Measurements from ENCODE around the gene C6orf89.
"Not testable (repeated sequence)": the region's sequence is repeated elsewhere in the genome, so short reads cannot be mapped to it uniquely, and the experiment has no call there.

C6orf89 gene

GRCh38 chr6:36928547-36928918 lies 42.8 kb downstream of the C6orf89 start:
- Histone ChIP-seq H3K4me1 (ENCODE audit: control insufficient read depth in 5 of 5, insufficient read depth in 5 of 5, low read length in 5 of 5) (peaks cover 7 to 35% (median 23%) of the 10 kb centered on the region in 5 donors), H3K36me3 (ENCODE audit: control insufficient read depth in 5 of 5, insufficient read depth in 5 of 5, low read length in 5 of 5) (peaks cover 12 to 23% (median 20%) of the 10 kb centered on the region in 5 donors), H3K27ac (ENCODE audit: low read depth, low read length) (peak overlapping the region; percentile 44), H3K4me3 (ENCODE audit: low read depth in 1 of 5, low read length in 5 of 5) (no peak overlapping the region), H3K27me3 (ENCODE audit: control insufficient read depth in 5 of 5, insufficient read depth in 4 of 5, low read length in 5 of 5) (no peaks in the 10 kb centered on the region), H3K9ac (ENCODE audit: low read length in 5 of 5) (no peak overlapping the region), H3K9me3 (ENCODE audit: control insufficient read depth in 5 of 5, low read length in 5 of 5) (no peaks in the 10 kb centered on the region)

- H3K4me1 ChIP-seq (ENCODE audit: control insufficient read depth in 5 of 5, insufficient read depth in 5 of 5, low read length in 5 of 5): peaks cover 7 to 35% (median 23%) of the 10 kb centered on the region in 5 donors
- no peaks in the 10 kb centered on the region for H3K27me3 ChIP-seq (ENCODE audit: control insufficient read depth in 5 of 5, insufficient read depth in 4 of 5, low read length in 5 of 5)
- H3K27ac ChIP-seq (ENCODE audit: low read depth, low read length): no peak overlapping the region
- H3K9me3 ChIP-seq (ENCODE audit: control insufficient read depth in 5 of 5, low read length in 5 of 5): no peaks in the 10 kb centered on the region
- no peak overlapping the region for H3K4me3 ChIP-seq (ENCODE audit: low read depth in 1 of 5, low read length in 5 of 5)
- H3K36me3 ChIP-seq (ENCODE audit: control insufficient read depth in 5 of 5, insufficient read depth in 5 of 5, low read length in 5 of 5): peaks cover 9 to 17% (median 15%) of the 10 kb centered on the region in 5 donors
- H3K9ac ChIP-seq (ENCODE audit: low read length in 5 of 5): no peak overlapping the region
Measured at GRCh38 chr6:36929152-36929551, 43.4 kb downstream of the C6orf89 start.

- Histone ChIP-seq H3K27me3 (ENCODE audit: control insufficient read depth in 5 of 5, insufficient read depth in 4 of 5, low read length in 5 of 5) (no peaks in the 10 kb centered on the region), H3K9ac (ENCODE audit: low read length in 5 of 5) (no peak overlapping the region), H3K4me1 (ENCODE audit: control insufficient read depth in 5 of 5, insufficient read depth in 5 of 5, low read length in 5 of 5) (peaks cover 7 to 35% (median 23%) of the 10 kb centered on the region in 5 donors), H3K36me3 (ENCODE audit: control insufficient read depth in 5 of 5, insufficient read depth in 5 of 5, low read length in 5 of 5) (peaks cover 4 to 12% (median 10%) of the 10 kb centered on the region in 5 donors), H3K9me3 (ENCODE audit: control insufficient read depth in 5 of 5, low read length in 5 of 5) (no peaks in the 10 kb centered on the region), H3K4me3 (ENCODE audit: low read depth in 1 of 5, low read length in 5 of 5) (no peak overlapping the region), H3K27ac (ENCODE audit: low read depth, low read length) (no peak overlapping the region)
Measured at GRCh38 chr6:36929607-36930006, 43.9 kb downstream of the C6orf89 start.

- H3K27ac ChIP-seq (ENCODE audit: low read depth, low read length): no peak overlapping the region
- H3K9ac ChIP-seq (ENCODE audit: low read length in 5 of 5): no peak overlapping the region
Measured at GRCh38 chr6:36930483-36930882, 44.7 kb downstream of the C6orf89 start.

GRCh38 chr6:36933102-36933501 lies 47.4 kb downstream of the C6orf89 start:
- peaks cover 2 to 22% (median 14%) of the 10 kb centered on the region in 5 donors for H3K4me1 ChIP-seq (ENCODE audit: control insufficient read depth in 5 of 5, insufficient read depth in 5 of 5, low read length in 5 of 5)
- H3K27me3 ChIP-seq (ENCODE audit: control insufficient read depth in 5 of 5, insufficient read depth in 4 of 5, low read length in 5 of 5): no peaks in the 10 kb centered on the region
- no peak overlapping the region for H3K9ac ChIP-seq (ENCODE audit: low read length in 5 of 5)
- H3K9me3 ChIP-seq (ENCODE audit: control insufficient read depth in 5 of 5, low read length in 5 of 5): no peaks in the 10 kb centered on the region
- no peaks in the 10 kb centered on the region for H3K36me3 ChIP-seq (ENCODE audit: control insufficient read depth in 5 of 5, insufficient read depth in 5 of 5, low read length in 5 of 5)
- H3K4me3 ChIP-seq (ENCODE audit: low read depth in 1 of 5, low read length in 5 of 5): no peak overlapping the region
- H3K27ac ChIP-seq (ENCODE audit: low read depth, low read length): no peak overlapping the region

More at GRCh38 chr6:36930483-36930882, 44.7 kb downstream of the C6orf89 start:
- peaks cover 0 to 5% (median 3%) of the 10 kb centered on the region in 5 donors for H3K36me3 ChIP-seq (ENCODE audit: control insufficient read depth in 5 of 5, insufficient read depth in 5 of 5, low read length in 5 of 5)
- H3K9me3 ChIP-seq (ENCODE audit: control insufficient read depth in 5 of 5, low read length in 5 of 5): no peaks in the 10 kb centered on the region
- peaks cover 7 to 35% (median 23%) of the 10 kb centered on the region in 5 donors for H3K4me1 ChIP-seq (ENCODE audit: control insufficient read depth in 5 of 5, insufficient read depth in 5 of 5, low read length in 5 of 5)
- H3K4me3 ChIP-seq (ENCODE audit: low read depth in 1 of 5, low read length in 5 of 5): no peak overlapping the region
- H3K27me3 ChIP-seq (ENCODE audit: control insufficient read depth in 5 of 5, insufficient read depth in 4 of 5, low read length in 5 of 5): no peaks in the 10 kb centered on the region

- Histone ChIP-seq H3K4me1 (ENCODE audit: control insufficient read depth in 5 of 5, insufficient read depth in 5 of 5, low read length in 5 of 5) (peaks cover under 1 to 18% (median 9%) of the 10 kb centered on the region in 5 donors), H3K36me3 (ENCODE audit: control insufficient read depth in 5 of 5, insufficient read depth in 5 of 5, low read length in 5 of 5) (no peaks in the 10 kb centered on the region), H3K9ac (ENCODE audit: low read length in 5 of 5) (no peak overlapping the region), H3K27ac (ENCODE audit: low read depth, low read length) (no peak overlapping the region), H3K27me3 (ENCODE audit: control insufficient read depth in 5 of 5, insufficient read depth in 4 of 5, low read length in 5 of 5) (no peaks in the 10 kb centered on the region), H3K9me3 (ENCODE audit: control insufficient read depth in 5 of 5, low read length in 5 of 5) (no peaks in the 10 kb centered on the region), H3K4me3 (ENCODE audit: low read depth in 1 of 5, low read length in 5 of 5) (no peak overlapping the region)
Measured at GRCh38 chr6:36933519-36933918, 47.8 kb downstream of the C6orf89 start.

GRCh38 chr6:36934901-36935300 lies 49.1 kb downstream of the C6orf89 start:
- Histone ChIP-seq H3K27me3 (ENCODE audit: control insufficient read depth in 5 of 5, insufficient read depth in 4 of 5, low read length in 5 of 5) (peaks cover 0 to 4% (median 0%) of the 10 kb centered on the region in 5 donors), H3K36me3 (ENCODE audit: control insufficient read depth in 5 of 5, insufficient read depth in 5 of 5, low read length in 5 of 5) (no peaks in the 10 kb centered on the region), H3K27ac (ENCODE audit: low read depth, low read length) (no peak overlapping the region), H3K4me3 (ENCODE audit: low read depth in 1 of 5, low read length in 5 of 5) (no peak overlapping the region), H3K9ac (ENCODE audit: low read length in 5 of 5) (no peak overlapping the region), H3K9me3 (ENCODE audit: control insufficient read depth in 5 of 5, low read length in 5 of 5) (no peaks in the 10 kb centered on the region), H3K4me1 (ENCODE audit: control insufficient read depth in 5 of 5, insufficient read depth in 5 of 5, low read length in 5 of 5) (peaks cover 0 to 7% (median 4%) of the 10 kb centered on the region in 5 donors)

- H3K27me3 ChIP-seq (ENCODE audit: control insufficient read depth in 5 of 5, insufficient read depth in 4 of 5, low read length in 5 of 5): peaks cover 0 to 8% (median 6%) of the 10 kb centered on the region in 5 donors
- no peaks in the 10 kb centered on the region for H3K36me3 ChIP-seq (ENCODE audit: control insufficient read depth in 5 of 5, insufficient read depth in 5 of 5, low read length in 5 of 5)
- H3K9me3 ChIP-seq (ENCODE audit: control insufficient read depth in 5 of 5, low read length in 5 of 5): no peaks in the 10 kb centered on the region
- H3K4me3 ChIP-seq (ENCODE audit: low read depth in 1 of 5, low read length in 5 of 5): no peak overlapping the region
- H3K4me1 ChIP-seq (ENCODE audit: control insufficient read depth in 5 of 5, insufficient read depth in 5 of 5, low read length in 5 of 5): no peaks in the 10 kb centered on the region
- no peak overlapping the region for H3K27ac ChIP-seq (ENCODE audit: low read depth, low read length)
- H3K9ac ChIP-seq (ENCODE audit: low read length in 5 of 5): no peak overlapping the region
Measured at GRCh38 chr6:36936824-36937223, 51.1 kb downstream of the C6orf89 start.

GRCh38 chr6:36937896-36938295 lies 52.1 kb downstream of the C6orf89 start:
- Histone ChIP-seq H3K4me3 (ENCODE audit: low read depth in 1 of 5, low read length in 5 of 5) (no peak overlapping the region), H3K27ac (ENCODE audit: low read depth, low read length) (no peak overlapping the region), H3K9ac (ENCODE audit: low read length in 5 of 5) (no peak overlapping the region), H3K36me3 (ENCODE audit: control insufficient read depth in 5 of 5, insufficient read depth in 5 of 5, low read length in 5 of 5) (no peaks in the 10 kb centered on the region), H3K4me1 (ENCODE audit: control insufficient read depth in 5 of 5, insufficient read depth in 5 of 5, low read length in 5 of 5) (no peaks in the 10 kb centered on the region), H3K27me3 (ENCODE audit: control insufficient read depth in 5 of 5, insufficient read depth in 4 of 5, low read length in 5 of 5) (peaks cover 0 to 8% (median 6%) of the 10 kb centered on the region in 5 donors), H3K9me3 (ENCODE audit: control insufficient read depth in 5 of 5, low read length in 5 of 5) (no peaks in the 10 kb centered on the region)

- H3K4me1 ChIP-seq (ENCODE audit: control insufficient read depth in 5 of 5, insufficient read depth in 5 of 5, low read length in 5 of 5): no peaks in the 10 kb centered on the region
- no peak overlapping the region for H3K4me3 ChIP-seq (ENCODE audit: low read depth in 1 of 5, low read length in 5 of 5)
- H3K27me3 ChIP-seq (ENCODE audit: control insufficient read depth in 5 of 5, insufficient read depth in 4 of 5, low read length in 5 of 5): peaks cover 0 to 8% (median 6%) of the 10 kb centered on the region in 5 donors
Measured at GRCh38 chr6:36938536-36938935, 52.8 kb downstream of the C6orf89 start.

GRCh38 chr6:36939005-36939404 lies 53.3 kb downstream of the C6orf89 start:
- not testable (repeated sequence) for H3K9ac ChIP-seq (ENCODE audit: low read length in 5 of 5); H3K27ac ChIP-seq (ENCODE audit: low read depth, low read length); H3K9me3 ChIP-seq (ENCODE audit: control insufficient read depth in 5 of 5, low read length in 5 of 5); H3K4me1 ChIP-seq (ENCODE audit: control insufficient read depth in 5 of 5, insufficient read depth in 5 of 5, low read length in 5 of 5); H3K36me3 ChIP-seq (ENCODE audit: control insufficient read depth in 5 of 5, insufficient read depth in 5 of 5, low read length in 5 of 5); H3K27me3 ChIP-seq (ENCODE audit: control insufficient read depth in 5 of 5, insufficient read depth in 4 of 5, low read length in 5 of 5); H3K4me3 ChIP-seq (ENCODE audit: low read depth in 1 of 5, low read length in 5 of 5)

More at GRCh38 chr6:36938536-36938935, 52.8 kb downstream of the C6orf89 start:
- H3K9ac ChIP-seq (ENCODE audit: low read length in 5 of 5): no peak overlapping the region
- no peak overlapping the region for H3K27ac ChIP-seq (ENCODE audit: low read depth, low read length)
- no peaks in the 10 kb centered on the region for H3K9me3 ChIP-seq (ENCODE audit: control insufficient read depth in 5 of 5, low read length in 5 of 5)
- no peaks in the 10 kb centered on the region for H3K36me3 ChIP-seq (ENCODE audit: control insufficient read depth in 5 of 5, insufficient read depth in 5 of 5, low read length in 5 of 5)

Measured in subcutaneous abdominal adipose tissue (tissue), 5 donors.